Muscle of back (tissue), 11 donors: Measurements from ENCODE around the gene NUDCD3. TPM values are rescaled to one million over a fixed set of nuclear protein-coding genes. Genes with fewer than 3 reads are reported as not detected.

Experiments
- DNase-seq, 3 donors: peaks; one replicate each; pipeline versions ENCODE4 v3.0.0 to v3.0.0-alpha.2; 2013
- polyA plus RNA-seq, 10 donors: library from polyadenylated mRNA; unstranded; fragments of 120-200 nt; gene quantifications; one replicate each; pipeline ENCODE4 v1.2.1, GENCODE V29; 2013; ENCODE audit not compliant: insufficient read length in 10 of 10

Gene NUDCD3
- polyA plus RNA-seq, 10 donors: 56.4 to 82.5 (median 70.5) TPM

DNA sequence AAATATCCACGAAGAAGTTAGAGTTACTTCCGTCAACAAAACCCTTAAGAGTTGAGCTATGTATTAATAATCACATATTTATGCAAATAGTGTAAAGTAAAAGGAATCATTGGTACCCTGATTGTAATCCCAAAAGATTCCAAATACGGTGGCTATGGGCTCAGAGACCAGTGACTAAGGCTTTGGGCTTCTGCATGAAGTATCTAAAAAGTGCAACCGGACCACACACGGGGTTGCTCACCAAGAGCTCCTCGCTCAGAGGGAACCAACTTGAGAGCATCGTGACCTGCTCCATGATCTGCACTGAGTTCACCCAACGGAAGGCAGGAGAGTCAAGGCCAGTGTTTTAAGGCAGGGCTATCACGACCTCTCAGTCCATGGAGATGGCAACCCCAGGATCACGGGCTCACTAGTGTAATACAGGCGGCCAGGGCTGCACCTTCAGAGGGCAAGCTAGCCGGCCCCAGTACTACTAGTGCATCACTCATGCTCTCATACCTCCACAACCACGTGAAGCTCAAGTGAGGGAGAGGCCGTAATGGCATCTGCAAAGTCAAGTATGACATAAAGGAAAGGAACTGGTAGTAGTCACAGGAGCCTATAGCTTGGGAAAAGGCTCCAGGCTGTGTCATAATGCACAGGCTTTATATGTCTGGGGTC, 87.9 kb downstream of the NUDCD3 start:
- DNase-seq: no peak

DNA sequence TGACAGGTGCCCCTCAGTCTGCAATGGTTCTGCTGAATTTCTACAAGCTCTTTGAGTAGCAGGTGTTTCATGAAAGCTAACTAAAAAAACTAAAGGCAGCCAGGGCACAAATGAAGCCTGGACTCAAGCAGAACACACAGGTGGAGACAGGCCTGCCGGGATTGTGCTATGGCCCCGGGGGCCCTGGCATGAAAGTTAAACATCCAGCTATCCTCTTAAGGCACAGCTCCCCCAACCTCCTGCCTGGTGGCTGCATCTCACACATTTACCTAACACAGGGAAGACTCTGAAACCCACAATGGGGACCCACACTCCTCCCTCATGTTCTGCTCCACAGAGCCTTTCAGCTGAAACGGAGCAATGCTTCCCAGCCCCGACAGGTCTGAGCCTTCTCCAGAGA, 88.8 kb downstream of the NUDCD3 start:
- no peak for DNase-seq

DNA sequence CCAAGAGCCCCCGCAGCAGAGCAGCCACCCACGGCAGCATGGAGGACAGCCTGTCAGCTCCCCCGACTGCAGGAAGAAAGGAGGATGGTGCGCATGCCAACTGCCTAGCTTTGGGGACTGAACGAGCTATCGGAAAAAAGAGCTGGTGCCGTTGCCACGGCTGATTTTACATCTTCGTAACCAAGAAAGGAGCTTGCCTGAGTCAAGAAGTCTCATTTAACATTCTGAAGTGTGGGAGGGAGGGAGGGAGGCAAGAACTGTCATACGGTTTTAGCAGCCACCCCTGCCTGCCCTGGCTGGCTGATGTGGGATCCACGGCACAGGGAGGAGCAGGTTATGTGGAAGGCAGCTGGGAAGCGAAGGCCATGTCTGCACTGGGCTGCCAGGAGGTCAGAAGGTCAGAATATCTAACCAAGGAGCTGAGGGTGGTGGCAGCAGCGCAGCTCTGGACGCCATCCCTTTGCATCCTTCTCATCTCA, 90.4 kb downstream of the NUDCD3 start:
- no peak for DNase-seq

DNA sequence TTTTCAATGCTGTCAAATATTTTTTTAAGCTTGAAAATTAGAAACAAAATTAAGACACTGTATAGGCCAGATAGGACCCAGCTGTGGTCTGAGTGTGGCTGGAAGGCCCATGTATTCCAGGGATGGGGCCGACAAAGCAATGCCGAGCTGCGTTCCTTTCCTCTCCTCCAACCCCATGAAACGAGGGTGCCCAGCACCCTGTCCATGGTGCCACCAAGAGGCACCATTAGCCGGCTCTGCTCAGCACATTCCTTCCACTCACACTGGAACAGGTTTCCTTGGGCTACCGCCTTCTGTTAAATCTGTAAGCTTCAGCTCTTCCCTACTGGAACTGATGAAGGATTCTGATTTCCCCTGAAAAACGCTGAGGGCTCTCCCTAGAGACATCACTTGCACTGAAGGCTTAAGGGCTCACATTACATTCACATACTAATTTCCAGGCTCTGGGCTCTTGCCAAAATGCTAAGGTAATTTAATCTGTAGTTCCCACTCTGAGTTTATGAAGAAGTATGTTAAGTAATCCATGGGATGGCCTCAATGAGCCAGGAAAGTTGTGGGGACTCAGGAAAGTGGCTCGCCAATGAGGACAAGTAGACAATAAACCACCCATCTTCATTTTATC, 91.4 kb downstream of the NUDCD3 start:
- peak; percentile 30 to 57 (median 32) for DNase-seq

DNA sequence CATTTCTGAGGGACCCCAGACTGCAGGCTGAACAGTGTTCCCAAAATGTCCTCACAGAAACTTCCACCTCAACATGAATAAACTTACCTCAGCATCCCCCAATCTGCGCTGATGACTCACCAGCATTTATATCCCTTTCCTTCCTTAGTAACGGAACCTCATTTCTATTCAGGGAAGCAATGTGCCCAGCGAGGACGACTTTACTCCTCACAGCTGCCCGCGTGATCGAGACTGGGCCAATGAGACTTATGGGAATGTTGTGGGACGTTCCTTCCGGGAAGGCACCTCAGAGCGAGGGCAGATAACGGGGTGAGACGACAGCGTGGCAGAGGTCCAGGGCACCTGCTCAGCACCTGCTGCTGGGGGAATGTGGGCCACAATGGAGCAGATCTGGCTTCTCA, 91.9 kb downstream of the NUDCD3 start:
- peak; percentile 64 to 66 (median 66) for DNase-seq

DNA sequence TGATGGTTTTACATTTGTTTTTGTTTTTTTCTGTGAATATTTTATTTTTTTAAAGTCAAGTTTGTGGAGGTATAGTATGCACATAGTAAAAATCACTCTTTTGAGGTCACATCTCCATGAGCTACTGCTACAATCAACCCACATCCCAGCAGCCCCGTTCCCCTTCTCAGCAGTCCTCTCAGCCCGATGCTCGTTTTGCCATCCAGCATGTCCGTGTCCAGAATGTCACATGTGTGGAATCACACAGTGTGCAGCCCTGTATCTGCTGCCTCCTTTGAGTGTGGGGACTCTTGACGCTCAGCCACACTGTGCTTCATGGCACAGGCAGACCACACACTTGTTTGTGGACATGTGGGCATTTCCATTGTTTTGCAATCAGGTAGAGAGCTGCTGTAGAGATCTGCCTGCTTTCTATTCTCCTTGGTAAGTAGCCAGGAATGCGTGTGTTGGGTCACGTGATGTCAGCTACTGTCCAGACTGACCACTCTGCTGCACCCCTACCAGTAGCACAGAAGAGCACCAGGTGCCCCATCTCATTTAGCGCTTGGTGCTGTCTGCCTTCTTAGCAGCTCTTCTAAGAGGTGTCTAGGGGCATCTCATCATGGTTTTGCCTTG, 93.4 kb downstream of the NUDCD3 start:
- DNase-seq: no peak

DNA sequence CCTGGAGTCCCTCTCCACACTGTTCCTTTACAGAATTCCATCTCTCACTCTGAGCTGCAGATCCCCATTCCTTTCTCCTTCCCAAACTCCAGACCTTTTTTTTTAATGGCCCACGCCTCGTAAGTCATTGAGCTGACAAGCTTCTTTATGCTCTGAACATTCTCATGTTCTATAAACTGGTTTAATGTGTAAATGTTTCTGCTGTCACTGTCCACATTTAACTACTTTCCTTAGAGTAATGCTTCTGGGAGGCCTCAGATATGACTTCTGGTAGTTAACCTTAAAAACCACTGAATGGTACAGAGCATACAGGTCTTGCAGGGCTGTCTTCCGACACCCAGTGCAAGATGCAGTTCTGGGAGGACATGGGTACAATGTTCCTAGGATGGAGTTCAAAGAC, 94.0 kb downstream of the NUDCD3 start:
- DNase-seq: no peak

DNA sequence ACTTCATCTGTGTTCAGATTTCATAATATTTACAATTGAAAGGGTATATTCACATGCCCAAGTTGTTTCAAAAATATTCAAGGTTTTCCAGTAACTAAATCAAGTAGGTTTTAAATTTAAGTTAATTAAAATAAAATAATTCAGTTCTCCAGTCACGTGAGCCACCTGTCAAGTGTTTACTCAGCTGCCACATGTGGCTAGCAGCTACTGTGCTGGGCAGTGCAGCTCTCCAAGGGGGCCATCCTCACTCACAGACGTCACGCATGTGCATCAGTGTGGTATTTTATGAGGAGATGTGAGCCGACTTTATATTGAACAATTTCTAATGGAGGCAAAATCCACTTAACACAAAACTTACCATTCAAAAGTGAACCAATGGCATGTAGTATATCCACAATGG, 95.4 kb downstream of the NUDCD3 start:
- DNase-seq: no peak

DNA sequence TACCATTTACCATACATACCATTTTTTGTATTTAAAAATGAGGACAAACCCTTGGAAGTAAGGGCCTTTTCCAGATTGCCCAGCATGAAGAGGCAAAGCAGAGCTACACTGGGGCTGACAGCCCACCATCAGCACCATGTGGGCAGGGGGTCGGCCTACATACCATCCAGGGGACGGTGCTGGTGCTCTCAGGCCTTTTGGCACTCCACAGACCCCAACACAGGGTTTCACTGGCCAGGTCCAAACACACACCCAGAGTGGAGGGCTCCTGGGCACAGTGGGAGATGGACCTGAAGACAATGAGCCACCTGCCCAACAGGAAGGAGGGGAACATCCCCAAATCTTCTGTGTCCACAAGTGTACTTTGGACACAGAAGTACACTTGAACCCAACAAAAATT, 95.8 kb downstream of the NUDCD3 start:
- DNase-seq: no peak

DNA sequence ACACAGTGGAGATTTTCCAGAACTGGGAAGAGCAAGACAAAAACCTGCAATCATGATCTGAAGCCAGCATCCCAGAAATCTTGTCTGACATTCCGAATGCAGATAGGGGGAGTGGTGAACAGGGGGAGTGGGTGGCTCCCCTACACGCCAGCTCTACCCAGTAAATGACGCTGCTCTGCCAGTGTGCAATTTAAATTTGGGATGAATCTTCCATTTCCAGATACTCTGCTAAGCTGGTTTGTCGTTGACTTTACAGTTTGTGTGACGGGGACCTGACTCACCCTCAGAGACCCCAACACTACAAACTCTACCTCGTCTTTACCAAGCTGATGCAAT, 96.4 kb downstream of the NUDCD3 start:
- DNase-seq: no peak

DNA sequence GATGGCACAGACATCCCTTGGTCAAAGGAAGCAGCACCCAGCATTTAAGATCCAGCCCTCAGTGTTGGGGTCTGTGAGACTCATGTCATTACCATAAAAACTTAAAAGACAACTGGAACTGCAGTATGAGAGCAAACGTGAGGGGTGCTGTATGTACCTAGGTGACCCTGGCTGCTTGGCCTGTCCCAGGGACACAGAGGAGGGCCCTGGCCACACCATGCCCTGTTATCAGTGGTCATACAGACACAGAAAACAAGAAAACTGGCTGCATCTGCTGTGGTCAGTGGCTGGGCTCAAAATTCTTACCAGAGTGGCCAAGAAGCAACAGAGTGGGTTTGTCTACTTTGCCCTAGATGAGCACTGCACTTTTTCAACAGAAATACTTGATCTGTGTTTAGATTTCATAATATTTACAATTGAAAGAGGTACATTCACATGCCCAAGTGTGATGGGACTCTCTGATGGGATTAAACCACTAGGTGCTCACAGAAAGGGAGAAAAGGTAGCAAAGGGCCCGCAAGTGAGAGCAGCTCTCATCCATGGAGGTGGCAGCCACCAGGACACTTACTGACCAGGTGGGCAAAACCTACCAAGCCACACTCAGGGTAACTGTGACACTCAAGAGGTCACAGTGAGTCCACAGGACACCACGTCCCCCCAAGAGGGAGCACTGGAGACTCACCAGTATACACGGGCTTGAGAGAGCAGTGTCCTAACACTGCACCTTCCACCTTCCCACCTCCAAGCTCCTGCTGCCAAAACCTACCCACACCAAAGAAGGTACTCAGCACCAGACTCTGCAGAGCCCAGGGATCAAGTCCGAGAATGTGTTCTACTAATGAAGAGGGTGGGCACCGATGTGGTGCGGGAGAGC, 97.0 kb downstream of the NUDCD3 start:
- no peak for DNase-seq

DNA sequence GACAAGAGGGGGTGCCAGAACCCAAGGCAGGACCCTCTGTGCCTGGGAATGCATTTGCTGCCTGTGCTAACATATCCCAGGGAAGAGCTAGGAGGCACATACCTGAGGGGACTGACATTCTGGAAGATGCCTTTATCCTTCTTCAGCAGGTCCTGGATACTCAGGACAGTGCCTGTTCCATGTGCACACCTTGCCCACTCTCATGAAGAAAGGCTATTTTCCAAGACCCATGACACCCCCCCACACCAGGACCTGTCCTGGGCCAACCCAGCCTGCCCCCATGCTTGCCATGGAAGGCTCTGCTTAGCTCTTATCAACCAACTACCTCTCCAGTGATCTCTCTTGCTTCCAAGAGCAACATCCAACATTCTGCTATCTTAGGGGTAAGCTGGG, 97.8 kb downstream of the NUDCD3 start:
- DNase-seq: no peak

DNA sequence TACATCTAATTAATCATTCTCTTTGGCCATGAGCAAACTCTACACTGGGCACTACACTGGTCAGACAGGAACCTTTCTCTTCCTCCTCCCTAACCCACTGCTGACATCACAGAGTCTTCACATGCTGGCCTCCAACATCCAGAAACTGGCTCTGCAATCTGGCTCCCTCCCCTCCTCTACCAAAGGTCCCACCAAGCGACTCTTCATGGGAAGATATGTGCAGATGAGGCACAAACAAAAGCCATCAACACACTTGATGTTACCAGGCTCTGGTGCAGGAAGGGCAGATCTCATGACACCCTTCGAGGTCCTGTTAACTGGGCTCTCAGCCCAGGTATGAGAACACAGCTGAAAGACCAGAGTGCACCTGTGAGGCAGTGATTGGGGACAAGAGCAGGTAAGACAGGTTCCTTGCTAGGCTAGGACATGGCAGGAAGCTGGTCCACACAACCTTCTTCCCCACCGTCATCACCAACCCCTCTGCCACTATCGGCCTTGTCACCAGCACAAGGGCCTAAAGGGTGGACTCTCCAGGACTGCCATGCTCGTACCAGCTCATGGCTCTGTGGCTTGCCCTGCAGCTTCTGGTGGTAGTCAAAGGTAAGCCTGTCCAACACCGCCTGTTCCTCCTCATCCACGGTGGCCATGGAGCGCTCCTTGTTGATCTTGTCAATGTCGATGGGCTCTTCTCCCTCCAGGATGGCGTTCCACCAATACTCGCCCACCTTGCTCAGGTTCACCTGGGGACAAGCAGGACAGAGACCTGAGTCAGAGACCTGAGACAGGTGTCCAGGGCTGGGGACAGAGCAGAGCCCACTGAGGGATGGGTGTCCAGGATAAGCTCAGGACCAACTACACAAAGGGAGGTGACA, 98.5 kb downstream of the NUDCD3 start:
- no peak for DNase-seq

DNA sequence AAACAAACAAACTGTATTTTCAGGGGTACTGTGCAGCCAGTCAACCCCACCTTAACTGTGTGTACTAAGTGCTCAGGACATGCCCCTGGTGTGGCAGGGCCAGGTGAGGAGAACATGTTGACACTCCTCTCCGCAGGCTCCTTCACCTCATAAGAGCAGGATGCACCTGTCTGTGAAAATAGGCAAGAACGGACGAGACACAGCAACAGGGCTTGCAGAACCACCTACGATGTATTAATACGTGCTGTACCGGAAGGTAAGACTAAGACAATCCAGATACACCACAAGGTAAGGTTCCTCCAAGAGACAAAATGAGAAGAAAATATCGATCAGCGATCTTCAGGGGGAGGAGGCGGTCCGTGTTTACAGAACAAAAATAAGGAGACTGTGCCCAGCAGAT, 99.3 kb downstream of the NUDCD3 start:
- DNase-seq: no peak

DNA sequence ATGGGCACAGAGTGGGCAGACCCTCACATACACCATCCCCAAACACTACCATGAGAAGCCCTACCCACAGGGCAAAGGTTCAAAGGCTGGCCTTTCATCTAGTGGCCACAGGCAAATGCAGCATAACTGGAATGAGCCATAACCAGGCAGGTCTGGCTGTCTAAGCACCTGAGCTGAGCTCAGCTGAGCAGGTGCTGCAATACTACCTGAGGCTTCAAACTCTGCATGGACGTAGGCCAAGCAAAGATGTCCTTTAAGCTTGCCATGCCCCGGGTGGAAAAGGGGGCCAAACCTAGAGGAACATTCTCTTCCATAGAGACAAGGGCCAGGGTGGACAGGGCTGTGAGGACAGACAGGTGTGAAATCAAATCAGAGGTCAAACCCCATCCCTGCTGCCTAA, 99.8 kb downstream of the NUDCD3 start:
- no peak for DNase-seq

DNA sequence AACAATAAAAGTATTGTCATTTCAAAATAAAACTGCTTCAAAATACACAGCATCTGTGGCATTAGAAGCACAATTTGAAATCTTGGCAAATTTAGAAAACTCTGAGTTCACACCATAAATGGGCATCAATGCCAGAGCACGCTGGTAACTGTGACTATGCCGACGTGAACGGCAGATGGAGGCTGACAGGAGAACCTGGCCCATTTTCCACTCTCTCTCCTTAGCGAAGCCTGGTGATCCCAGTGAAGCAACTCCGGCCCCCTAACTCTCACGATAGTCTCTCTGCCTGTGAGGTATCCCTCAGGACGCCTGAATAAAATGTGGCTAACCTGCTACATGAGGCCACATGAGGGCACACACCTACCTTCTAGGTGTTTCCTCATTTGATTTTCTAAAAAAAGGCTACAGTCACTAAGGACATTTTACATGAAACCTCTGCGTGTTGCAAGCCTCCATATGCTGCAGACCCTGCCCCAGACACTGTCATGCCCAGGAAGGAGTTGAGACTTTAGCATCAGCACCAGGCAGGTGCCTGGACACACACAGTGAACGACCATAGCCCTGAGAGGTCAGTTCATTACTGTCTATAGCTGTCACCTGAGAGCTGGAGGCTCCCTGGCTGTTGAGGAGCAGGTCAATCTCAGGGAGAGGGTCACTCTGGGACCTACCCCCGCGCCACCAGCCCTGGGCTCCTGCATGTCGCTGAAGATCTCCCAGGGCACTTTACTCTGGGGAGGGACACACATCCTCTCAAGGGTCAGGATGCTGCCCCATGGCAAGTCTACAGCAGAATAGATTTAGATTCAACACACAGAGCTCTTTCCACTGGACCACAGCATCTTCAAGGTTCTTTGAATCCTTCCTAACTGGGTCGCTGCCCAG, 102.1 kb downstream of the NUDCD3 start:
- DNase-seq: no peak

DNA sequence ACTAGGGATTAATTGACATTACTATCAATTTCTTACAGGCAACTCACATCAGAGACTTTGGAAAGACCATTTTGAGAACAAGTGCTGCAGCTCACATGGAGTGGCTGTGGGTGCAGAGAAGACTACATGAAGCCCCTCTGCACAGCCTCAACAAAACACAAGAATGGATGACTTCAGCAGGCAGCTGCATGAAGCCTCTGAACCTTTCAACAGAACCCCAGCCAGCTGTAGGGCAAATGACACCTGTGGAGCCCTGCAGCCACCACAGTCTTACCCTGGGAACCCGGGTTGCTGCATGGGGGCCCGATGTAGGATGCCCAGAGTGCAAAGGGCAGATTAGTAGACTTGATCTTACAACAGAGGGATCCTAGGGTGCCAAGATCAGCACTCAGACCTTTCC, 103.1 kb downstream of the NUDCD3 start:
- DNase-seq: no peak

DNA sequence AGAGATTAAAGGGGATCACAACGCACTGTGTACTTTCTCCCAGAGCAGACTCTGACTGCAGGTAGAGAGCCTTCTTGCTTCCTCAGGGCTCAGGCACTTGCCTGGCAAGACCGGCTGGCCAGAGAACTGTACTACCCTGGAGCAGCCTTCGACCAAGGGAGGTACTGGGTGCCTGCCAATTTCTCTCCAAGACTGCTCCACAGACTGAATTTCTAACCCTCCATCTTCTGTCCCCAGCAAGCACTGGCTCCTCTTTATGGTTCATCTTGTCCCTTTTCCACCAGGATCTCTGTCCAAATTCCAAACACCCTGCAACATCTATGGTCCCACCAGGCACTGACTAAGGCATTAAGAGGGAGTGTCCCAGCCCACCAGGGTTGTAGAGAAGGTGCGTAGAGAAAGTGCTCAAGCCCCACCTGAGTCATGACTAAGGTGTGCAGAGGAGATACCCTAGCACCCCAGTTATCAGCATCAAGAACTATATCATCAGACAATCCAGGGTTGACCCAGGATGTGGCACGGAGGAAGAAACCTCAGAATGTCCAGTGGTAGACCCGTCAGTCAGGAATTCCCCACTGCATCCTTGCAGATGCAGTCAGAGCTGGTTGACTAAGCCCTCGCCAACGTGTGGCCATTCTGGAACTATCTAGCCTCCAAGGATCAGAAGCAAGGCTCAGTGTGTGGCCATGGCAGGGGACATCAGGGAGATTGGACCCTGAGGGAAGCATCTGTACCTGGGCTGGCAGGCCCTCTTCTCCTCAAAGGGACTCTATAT, 104.1 kb downstream of the NUDCD3 start:
- DNase-seq: no peak

DNA sequence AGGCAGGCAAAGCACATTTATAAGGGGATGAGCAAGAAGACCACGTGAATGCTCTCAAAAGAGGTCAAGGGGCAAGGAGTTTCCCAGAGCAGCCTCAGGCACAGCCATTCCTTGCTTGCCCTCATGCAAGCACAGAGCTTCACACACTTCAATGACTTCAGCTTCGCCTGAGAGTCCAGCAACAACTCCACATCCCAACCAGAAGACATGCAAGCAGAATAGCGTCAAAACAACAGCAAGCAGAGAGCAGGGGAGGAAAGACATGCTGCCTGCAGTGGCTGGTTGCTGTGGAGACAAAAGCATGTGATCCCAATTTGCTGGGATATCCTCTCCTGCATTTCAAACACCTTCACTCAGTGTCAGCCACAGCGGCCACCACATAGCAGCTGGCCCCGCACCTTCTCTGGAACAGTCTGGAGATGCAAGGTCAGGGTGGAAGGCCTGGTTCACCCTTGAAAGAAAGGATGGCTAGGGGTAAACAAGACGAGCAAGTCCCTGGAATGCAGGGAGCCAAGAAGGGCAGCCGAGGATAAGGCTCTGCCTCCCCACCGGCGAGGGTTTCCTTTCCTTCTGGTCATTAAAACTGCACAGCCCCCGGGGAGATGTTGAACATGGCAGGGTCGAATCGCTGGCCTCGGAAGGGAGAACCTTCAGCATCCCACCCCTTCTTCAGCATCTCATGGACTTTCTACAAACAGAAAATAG, 104.9 kb downstream of the NUDCD3 start:
- DNase-seq: no peak
